Stomach smooth muscle (tissue), 2 donors: ENCODE data around the gene RIPPLY3.

ENCODE experiments used
- H3K27ac ChIP-seq: one replicate; pipeline ENCODE4 v1.7.0; 2013; ENCODE audit warnings: mild to moderate bottlenecking, low read length, inconsistent platforms
- H3K27me3 ChIP-seq, 2 donors: one replicate each; pipeline ENCODE4 v1.7.0; 2013; ENCODE audit warnings: low read length in 2 of 2; ENCODE audit not compliant: insufficient read depth in 2 of 2, control insufficient read depth in 1 of 2
- H3K36me3 ChIP-seq, 2 donors: one replicate each; pipeline ENCODE4 v1.7.0; 2013; ENCODE audit warnings: low read length in 2 of 2; ENCODE audit not compliant: control insufficient read depth in 2 of 2, insufficient read depth in 2 of 2
- H3K4me1 ChIP-seq: one replicate; pipeline ENCODE4 v1.7.0; 2013; ENCODE audit warnings: low read length; ENCODE audit not compliant: control insufficient read depth, insufficient read depth
- H3K4me3 ChIP-seq, 2 donors: one replicate each; pipeline ENCODE4 v1.7.0; 2013; ENCODE audit warnings: low read length in 2 of 2
- H3K9ac ChIP-seq, 2 donors: one replicate each; pipeline ENCODE4 v1.7.0; 2013; ENCODE audit warnings: low read length in 2 of 2, mild to moderate bottlenecking in 1 of 2
- H3K9me3 ChIP-seq, 2 donors: one replicate each; pipeline ENCODE4 v1.7.0; 2013; ENCODE audit warnings: low read length in 2 of 2; ENCODE audit not compliant: control insufficient read depth in 2 of 2
- donor health status: healthy.
- donor health status: Pancreatic carcinoma.

Gene RIPPLY3

DNA sequence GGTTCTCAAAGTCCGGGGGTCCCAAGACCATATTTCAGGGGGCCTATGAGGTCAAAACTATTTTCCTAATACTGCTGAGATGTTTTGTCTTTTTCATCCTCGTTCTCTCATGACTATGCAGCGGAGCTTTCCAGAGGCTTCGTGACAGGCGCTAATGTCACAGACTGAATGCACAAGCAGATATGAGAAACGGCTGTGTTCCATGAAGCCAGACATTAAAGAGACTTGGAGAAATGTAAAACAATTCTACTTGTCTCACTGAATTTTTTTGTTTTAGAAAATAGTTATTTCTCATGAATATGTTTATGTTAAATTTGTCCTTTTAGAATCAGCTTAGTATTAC is 56.1 kb downstream of the RIPPLY3 start:
- no peak overlapping the region for H3K4me3 ChIP-seq
- H3K36me3 ChIP-seq = peaks cover 0 to 7% of the 10 kb centered on the region in 2 donors
- peaks cover 3% of the 10 kb centered on the region for H3K4me1 ChIP-seq
- no peak overlapping the region for H3K9ac ChIP-seq
- H3K27ac ChIP-seq = no peak overlapping the region
- H3K27me3 ChIP-seq = no peaks in the 10 kb centered on the region
- no peaks in the 10 kb centered on the region for H3K9me3 ChIP-seq

DNA sequence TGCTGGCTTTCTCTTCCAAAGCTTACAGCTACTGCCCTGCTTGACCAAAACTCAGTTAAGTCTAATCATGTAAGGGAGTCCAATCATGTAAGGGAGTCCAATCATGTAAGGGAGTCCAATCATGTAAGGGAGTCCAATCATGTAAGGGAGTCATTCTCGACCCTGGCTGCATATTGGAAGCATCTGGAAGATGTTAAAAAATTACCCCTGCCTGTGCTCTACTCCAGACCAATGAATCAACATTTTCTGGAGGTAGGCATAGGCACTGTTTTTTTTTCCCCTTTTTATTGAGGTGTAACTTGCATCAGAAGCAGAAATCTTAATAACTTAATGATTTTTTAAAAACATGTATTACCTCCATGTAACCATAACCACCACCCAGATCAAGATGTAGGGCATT is 56.9 kb downstream of the RIPPLY3 start:
- Histone ChIP-seq H3K4me3 (no peak overlapping the region), H3K9me3 (no peaks in the 10 kb centered on the region), H3K9ac (no peak overlapping the region), H3K27me3 (no peaks in the 10 kb centered on the region), H3K36me3 (peaks cover under 1 to 7% of the 10 kb centered on the region in 2 donors), H3K27ac (no peak overlapping the region), H3K4me1 (peaks cover 3% of the 10 kb centered on the region)

DNA sequence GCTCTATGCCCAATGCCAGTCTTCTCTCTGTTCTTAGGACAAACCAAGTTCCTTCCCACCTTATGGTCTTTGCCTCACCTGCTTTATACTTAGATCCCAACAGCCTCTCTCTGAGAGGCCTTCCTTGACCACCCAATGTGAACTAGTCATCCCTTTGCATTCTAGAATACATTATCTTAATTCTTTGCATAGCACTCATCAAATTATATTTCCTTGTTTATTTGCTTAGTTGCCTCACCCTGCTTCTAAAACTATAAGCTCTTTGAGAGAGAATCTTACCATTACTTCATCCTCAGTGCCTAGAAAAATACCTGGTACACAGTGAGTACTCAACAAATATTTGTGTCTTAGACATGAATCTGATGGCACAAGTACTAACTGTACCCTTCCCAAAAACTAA is 58.3 kb downstream of the RIPPLY3 start:
- Histone ChIP-seq H3K36me3 (peaks cover 7% of the 10 kb centered on the region in 2 donors), H3K27ac (no peak overlapping the region), H3K4me3 (no peak overlapping the region), H3K27me3 (no peaks in the 10 kb centered on the region), H3K4me1 (peaks cover 3% of the 10 kb centered on the region), H3K9ac (no peak overlapping the region), H3K9me3 (no peaks in the 10 kb centered on the region)

DNA sequence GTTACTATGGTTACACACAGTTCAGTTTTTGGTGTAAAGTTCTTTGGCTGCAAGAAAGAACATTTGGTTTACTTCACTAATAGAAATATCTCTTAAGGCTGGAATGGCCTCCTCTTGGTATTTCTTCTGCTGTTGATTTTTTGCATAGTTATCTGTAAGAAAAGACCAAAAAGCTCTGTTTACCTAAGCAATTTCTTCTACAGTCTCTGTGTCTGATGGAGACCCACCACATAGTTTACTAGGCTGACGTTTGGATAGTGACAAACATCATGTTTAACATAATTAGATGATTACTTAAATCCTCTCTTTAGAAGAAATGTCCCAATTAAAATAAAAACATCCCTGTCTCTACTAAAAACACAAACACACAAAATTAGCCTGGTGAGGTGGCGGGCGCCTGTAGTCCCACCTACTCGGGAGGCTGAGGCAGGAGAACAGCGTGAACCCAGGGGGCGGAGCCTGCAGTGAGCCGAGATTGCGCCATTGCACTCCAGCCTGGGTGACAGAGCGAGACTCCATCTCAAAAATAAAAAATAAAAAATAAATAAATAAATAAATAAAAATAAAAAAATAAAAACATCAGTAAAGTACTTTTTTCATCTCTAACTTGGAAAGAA is 59.2 kb downstream of the RIPPLY3 start:
- Histone ChIP-seq H3K9me3 (no peaks in the 10 kb centered on the region), H3K27ac (no peak overlapping the region), H3K4me3 (no peak overlapping the region), H3K4me1 (no peaks in the 10 kb centered on the region), H3K36me3 (peaks cover 7% of the 10 kb centered on the region in 2 donors), H3K9ac (no peak overlapping the region), H3K27me3 (no peaks in the 10 kb centered on the region)
